ENCODE data around the gene SERPINI1. TPM values are rescaled to one million over a fixed set of nuclear protein-coding genes. Genes with fewer than 3 reads are reported as not detected.

SERPINI1 gene
- total and polyA plus RNA-seq, 3 donors from 2014 or later = 13.3 to 24.0 (median 17.6) TPM

DNA sequence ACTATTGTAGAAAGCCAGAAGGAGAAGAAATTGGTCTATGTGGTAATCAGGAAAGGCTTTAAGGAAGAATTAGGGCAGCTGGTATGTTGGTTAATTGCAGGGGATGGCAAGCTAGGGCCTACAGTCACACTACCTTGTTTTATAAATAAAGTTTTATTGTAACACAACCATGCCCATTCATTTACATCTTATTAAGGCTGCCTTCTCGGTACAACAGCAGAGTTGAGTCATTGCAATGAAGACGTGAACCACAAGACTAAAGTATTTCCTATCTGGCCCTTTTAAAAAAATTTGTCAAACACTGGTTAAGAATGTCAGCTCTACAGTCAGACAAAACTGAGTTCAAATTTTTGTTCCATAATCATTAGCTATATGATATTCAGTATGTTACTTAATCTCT lies 8.3 kb downstream of the SERPINI1 start:
- Histone ChIP-seq H3K4me3 (no peak overlapping the region), H3K9me3 (no peaks in the 10 kb centered on the region), H3K27me3 (no peaks in the 10 kb centered on the region), H3K4me1 (no peaks in the 10 kb centered on the region), H3K36me3 (ENCODE audit: low read depth, missing control alignments) (no peaks in the 10 kb centered on the region), H3K27ac (no peak overlapping the region)
- TF ChIP-seq POLR2A (IDR thresholded peaks at IDR 0.05) = no peak
- TF ChIP-seq, protein P1, sequence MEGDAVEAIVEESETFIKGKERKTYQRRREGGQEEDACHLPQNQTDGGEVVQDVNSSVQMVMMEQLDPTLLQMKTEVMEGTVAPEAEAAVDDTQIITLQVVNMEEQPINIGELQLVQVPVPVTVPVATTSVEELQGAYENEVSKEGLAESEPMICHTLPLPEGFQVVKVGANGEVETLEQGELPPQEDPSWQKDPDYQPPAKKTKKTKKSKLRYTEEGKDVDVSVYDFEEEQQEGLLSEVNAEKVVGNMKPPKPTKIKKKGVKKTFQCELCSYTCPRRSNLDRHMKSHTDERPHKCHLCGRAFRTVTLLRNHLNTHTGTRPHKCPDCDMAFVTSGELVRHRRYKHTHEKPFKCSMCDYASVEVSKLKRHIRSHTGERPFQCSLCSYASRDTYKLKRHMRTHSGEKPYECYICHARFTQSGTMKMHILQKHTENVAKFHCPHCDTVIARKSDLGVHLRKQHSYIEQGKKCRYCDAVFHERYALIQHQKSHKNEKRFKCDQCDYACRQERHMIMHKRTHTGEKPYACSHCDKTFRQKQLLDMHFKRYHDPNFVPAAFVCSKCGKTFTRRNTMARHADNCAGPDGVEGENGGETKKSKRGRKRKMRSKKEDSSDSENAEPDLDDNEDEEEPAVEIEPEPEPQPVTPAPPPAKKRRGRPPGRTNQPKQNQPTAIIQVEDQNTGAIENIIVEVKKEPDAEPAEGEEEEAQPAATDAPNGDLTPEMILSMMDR (IDR thresholded peaks at IDR 0.05) = no peak
- intact Hi-C loops (cut with DNase I; ENCODE audit: low total_unique reads) = no loop called here
- DNase-seq = no peak
- WGBS, 2 donors = 92 to 93% methylated on average over 2 of the region's 2 CpGs

- Histone ChIP-seq H3K36me3 (ENCODE audit: low read depth, missing control alignments) (no peaks in the 10 kb centered on the region), H3K4me1 (no peaks in the 10 kb centered on the region), H3K9me3 (no peaks in the 10 kb centered on the region), H3K4me3 (no peak overlapping the region), H3K27me3 (no peaks in the 10 kb centered on the region), H3K27ac (no peak overlapping the region)
- no peak for TF ChIP-seq POLR2A (IDR thresholded peaks at IDR 0.05)
- TF ChIP-seq, protein P1 (IDR thresholded peaks at IDR 0.05) = no peak
- intact Hi-C loops (cut with DNase I; ENCODE audit: low total_unique reads) = no loop called here
- no peak for DNase-seq
Observed at GRCh38 chr3:167749209-167749608, 13.7 kb downstream of the SERPINI1 start.

- 76 to 88% methylated on average over 2 of the region's 2 CpGs for WGBS, 2 donors
- no peaks in the 10 kb centered on the region for H3K4me1 ChIP-seq
- intact Hi-C loops (cut with DNase I; ENCODE audit: low total_unique reads) = no loop called here
- H3K36me3 ChIP-seq (ENCODE audit: low read depth, missing control alignments) = no peaks in the 10 kb centered on the region
- H3K27me3 ChIP-seq = no peaks in the 10 kb centered on the region
- TF ChIP-seq, protein P1 (IDR thresholded peaks at IDR 0.05) = no peak
- no peak for TF ChIP-seq POLR2A (IDR thresholded peaks at IDR 0.05)
- DNase-seq = no peak
- H3K4me3 ChIP-seq = no peak overlapping the region
- no peaks in the 10 kb centered on the region for H3K9me3 ChIP-seq
- no peak overlapping the region for H3K27ac ChIP-seq
Observed at GRCh38 chr3:167749728-167750127, 14.2 kb downstream of the SERPINI1 start.

- intact Hi-C loops (cut with DNase I; ENCODE audit: low total_unique reads) = no loop called here
- TF ChIP-seq, protein P1 (IDR thresholded peaks at IDR 0.05) = no peak
- TF ChIP-seq POLR2A (IDR thresholded peaks at IDR 0.05) = no peak
- no peak for DNase-seq
- Histone ChIP-seq H3K4me1 (no peaks in the 10 kb centered on the region), H3K27me3 (no peaks in the 10 kb centered on the region), H3K27ac (no peak overlapping the region), H3K9me3 (no peaks in the 10 kb centered on the region), H3K36me3 (ENCODE audit: low read depth, missing control alignments) (no peaks in the 10 kb centered on the region), H3K4me3 (no peak overlapping the region)
- WGBS, 2 donors = 67 to 73% methylated on average over 3 of the region's 3 CpGs
Observed at GRCh38 chr3:167750272-167750971, 14.9 kb downstream of the SERPINI1 start.

DNA sequence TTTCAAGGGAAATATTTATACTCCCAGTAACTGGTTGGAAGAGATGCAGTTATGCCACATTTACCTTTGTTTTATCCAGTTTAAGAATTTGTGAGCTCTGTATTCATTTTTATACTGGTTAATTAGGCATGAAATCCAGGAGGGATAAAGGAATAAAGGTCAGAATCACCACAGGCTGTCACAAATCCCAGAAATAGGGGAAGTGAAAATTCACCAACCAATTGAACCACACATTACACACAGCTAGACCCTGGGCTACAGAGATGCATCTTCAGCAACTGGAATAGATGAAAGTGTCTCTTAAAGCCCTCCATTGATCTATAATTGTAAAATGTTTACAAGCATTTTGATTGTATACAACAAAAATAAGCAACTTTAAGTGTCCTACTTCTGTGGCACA lies 18.5 kb downstream of the SERPINI1 start:
- intact Hi-C loops (cut with DNase I; ENCODE audit: low total_unique reads) = no loop called here
- H3K9me3 ChIP-seq = no peaks in the 10 kb centered on the region
- H3K4me3 ChIP-seq = no peak overlapping the region
- H3K27ac ChIP-seq = no peak overlapping the region
- no peak for TF ChIP-seq POLR2A (IDR thresholded peaks at IDR 0.05)
- TF ChIP-seq, protein P1 (IDR thresholded peaks at IDR 0.05) = no peak
- H3K36me3 ChIP-seq (ENCODE audit: low read depth, missing control alignments) = no peaks in the 10 kb centered on the region
- no peaks in the 10 kb centered on the region for H3K4me1 ChIP-seq
- no peaks in the 10 kb centered on the region for H3K27me3 ChIP-seq
- no peak for DNase-seq

Measured in testis (tissue), 3 donors.